ENCODE results near the gene PLK3. TPM values are rescaled to one million over a fixed set of nuclear protein-coding genes. Genes with fewer than 3 reads are reported as not detected.
A peak's percentile ranks its signal among the peaks of the same experiment; 100 is the strongest.
"Not testable (repeated sequence)": the region's sequence is repeated elsewhere in the genome, so short reads cannot be mapped to it uniquely, and the experiment has no call there.

PLK3 gene
- total and polyA plus RNA-seq, 12 donors, result 4.4 to 51.8 (median 17.1) TPM

- DNase-seq, result no peak
- Histone ChIP-seq H3K27ac (no peak within 1 kb of the TSS), H3K36me3 (replicated peaks in 1 of 2) (no peaks in the 10 kb centered on the region), H3K27me3 (no peaks in the 10 kb centered on the region), H3K9me3 (replicated peaks in 1 of 3) (no peaks in the 10 kb centered on the region), H3K4me1 (replicated peaks in 1 of 2) (peaks cover 11 to 25% of the 10 kb centered on the region in 2 donors), H3K4me3 (no peak within 1 kb of the TSS)
- TF ChIP-seq, protein P1, sequence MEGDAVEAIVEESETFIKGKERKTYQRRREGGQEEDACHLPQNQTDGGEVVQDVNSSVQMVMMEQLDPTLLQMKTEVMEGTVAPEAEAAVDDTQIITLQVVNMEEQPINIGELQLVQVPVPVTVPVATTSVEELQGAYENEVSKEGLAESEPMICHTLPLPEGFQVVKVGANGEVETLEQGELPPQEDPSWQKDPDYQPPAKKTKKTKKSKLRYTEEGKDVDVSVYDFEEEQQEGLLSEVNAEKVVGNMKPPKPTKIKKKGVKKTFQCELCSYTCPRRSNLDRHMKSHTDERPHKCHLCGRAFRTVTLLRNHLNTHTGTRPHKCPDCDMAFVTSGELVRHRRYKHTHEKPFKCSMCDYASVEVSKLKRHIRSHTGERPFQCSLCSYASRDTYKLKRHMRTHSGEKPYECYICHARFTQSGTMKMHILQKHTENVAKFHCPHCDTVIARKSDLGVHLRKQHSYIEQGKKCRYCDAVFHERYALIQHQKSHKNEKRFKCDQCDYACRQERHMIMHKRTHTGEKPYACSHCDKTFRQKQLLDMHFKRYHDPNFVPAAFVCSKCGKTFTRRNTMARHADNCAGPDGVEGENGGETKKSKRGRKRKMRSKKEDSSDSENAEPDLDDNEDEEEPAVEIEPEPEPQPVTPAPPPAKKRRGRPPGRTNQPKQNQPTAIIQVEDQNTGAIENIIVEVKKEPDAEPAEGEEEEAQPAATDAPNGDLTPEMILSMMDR (IDR thresholded peaks at IDR 0.05), result no peak
- no peak for TF ChIP-seq POLR2A (IDR thresholded peaks at IDR 0.05)
- 72 to 85% (median 80%) methylated on average over 6 to 9 of the region's 9 CpGs for WGBS, 4 donors
- intact Hi-C loops (cut with DNase I), result loop anchor here in 1 of 2 donors (10.0 kb wide), 1 partner anchor 53 kb away; the partner anchor contains the start of genes KIF2C and RNU5D-1
Measured at GRCh38 chr1:44788120-44788860, 11.9 kb upstream of the PLK3 start, which contains the start of gene BEST4. Gene BEST4 (minus strand): TSS chr1:44788170. CDS start chr1:44787705, 465 bp downstream.

DNA sequence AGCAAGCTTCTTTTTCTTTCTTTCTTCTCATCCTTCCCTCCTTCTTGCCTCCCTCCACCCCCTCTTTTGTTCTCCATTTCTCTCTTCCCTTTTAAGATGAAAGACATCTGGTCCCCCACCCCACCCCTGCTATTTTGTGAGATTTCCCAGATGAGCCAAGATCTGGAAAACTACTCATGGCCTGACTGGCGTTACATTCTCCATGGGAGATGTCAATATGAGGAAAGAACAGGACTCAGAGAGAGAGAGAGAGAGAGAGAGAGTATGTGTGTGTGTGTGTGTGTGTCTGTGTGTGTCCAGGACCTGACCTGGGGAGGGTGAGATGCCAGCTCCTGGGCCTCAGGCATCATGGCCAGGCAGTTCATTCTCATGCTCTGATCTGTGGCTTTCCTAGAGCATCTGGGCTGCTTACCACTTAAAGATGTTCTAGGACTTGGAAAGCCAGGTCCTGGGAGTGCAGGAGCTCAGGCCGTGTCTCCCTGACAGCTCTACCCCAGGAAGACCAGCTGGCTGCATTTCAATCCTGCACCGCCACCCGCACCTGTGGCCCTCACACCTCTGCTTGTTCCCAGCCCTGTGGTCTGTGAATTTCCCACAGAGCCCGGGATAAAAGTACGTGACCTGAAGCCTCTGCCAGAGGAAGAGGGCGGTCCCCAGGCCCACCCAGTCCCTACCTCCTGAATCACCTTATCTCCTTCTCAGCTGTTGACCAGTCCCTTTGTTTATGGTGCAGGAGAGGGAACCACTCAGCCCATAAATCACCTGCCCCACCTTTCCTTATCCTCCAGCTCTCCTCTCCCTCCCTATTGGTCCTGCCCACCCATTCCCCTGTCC is 9.0 kb upstream of the PLK3 start:
- H3K4me3 ChIP-seq, result no peak overlapping the region
- WGBS, 4 donors, result 75 to 87% (median 81%) methylated on average over 6 to 7 of the region's 7 CpGs
- H3K36me3 ChIP-seq (replicated peaks in 1 of 2), result no peaks in the 10 kb centered on the region
- peak in 2 of 7 donors; percentile 9 to 21 for DNase-seq
- no peaks in the 10 kb centered on the region for H3K9me3 ChIP-seq (replicated peaks in 1 of 3)
- H3K4me1 ChIP-seq (replicated peaks in 1 of 2), result peaks cover 0 to 6% of the 10 kb centered on the region in 2 donors
- no peaks in the 10 kb centered on the region for H3K27me3 ChIP-seq
- no peak overlapping the region for H3K27ac ChIP-seq
- intact Hi-C loops (cut with DNase I), result loop anchor here in 1 of 2 donors (5.0 kb wide), 1 partner anchor 36 kb away; no protein-coding TSS in a partner anchor
- TF ChIP-seq, protein P1 (IDR thresholded peaks at IDR 0.05), result no peak
- no peak for TF ChIP-seq POLR2A (IDR thresholded peaks at IDR 0.05)

GRCh38 chr1:44792736-44793502 is 7.3 kb upstream of the PLK3 start:
- H3K4me3 ChIP-seq, result no peak overlapping the region
- no peaks in the 10 kb centered on the region for H3K36me3 ChIP-seq (replicated peaks in 1 of 2)
- peak in 5 of 7 donors; percentile 0 to 46 (median 14) for DNase-seq
- WGBS, 4 donors, result 89 to 96% (median 91%) methylated on average over 8 to 9 of the region's 9 CpGs
- no peak for TF ChIP-seq POLR2A (IDR thresholded peaks at IDR 0.05)
- TF ChIP-seq, protein P1 (IDR thresholded peaks at IDR 0.05), result no peak
- H3K4me1 ChIP-seq (replicated peaks in 1 of 2), result no peaks in the 10 kb centered on the region
- intact Hi-C loops (cut with DNase I), result loop anchor here in 1 of 2 donors (5.0 kb wide), 1 partner anchor 34 kb away; no protein-coding TSS in a partner anchor
- H3K9me3 ChIP-seq (replicated peaks in 1 of 3), result no peaks in the 10 kb centered on the region
- no peaks in the 10 kb centered on the region for H3K27me3 ChIP-seq
- no peak overlapping the region for H3K27ac ChIP-seq

GRCh38 chr1:44797886-44798285 is 2.3 kb upstream of the PLK3 start:
- peaks cover 5 to 16% of the 10 kb centered on the region in 2 donors for H3K4me1 ChIP-seq (replicated peaks in 1 of 2)
- H3K27me3 ChIP-seq; H3K4me3 ChIP-seq; H3K36me3 ChIP-seq (replicated peaks in 1 of 2); H3K27ac ChIP-seq; H3K9me3 ChIP-seq (replicated peaks in 1 of 3): not testable (repeated sequence)
- DNase-seq, result peak in 5 of 7 donors; percentile 2 to 52 (median 16)
- intact Hi-C loops (cut with DNase I), result loop anchor here in 1 of 2 donors (5.0 kb wide), 1 partner anchor 34 kb away; no protein-coding TSS in a partner anchor
- 75 to 87% (median 82%) methylated on average over 8 of the region's 8 CpGs for WGBS, 4 donors

Data from adrenal gland (tissue), 12 donors.